ENCODE results near the gene NDST3.
"Not testable (repeated sequence)": the region's sequence is repeated elsewhere in the genome, so short reads cannot be mapped to it uniquely, and the experiment has no call there.

Gene NDST3

DNA sequence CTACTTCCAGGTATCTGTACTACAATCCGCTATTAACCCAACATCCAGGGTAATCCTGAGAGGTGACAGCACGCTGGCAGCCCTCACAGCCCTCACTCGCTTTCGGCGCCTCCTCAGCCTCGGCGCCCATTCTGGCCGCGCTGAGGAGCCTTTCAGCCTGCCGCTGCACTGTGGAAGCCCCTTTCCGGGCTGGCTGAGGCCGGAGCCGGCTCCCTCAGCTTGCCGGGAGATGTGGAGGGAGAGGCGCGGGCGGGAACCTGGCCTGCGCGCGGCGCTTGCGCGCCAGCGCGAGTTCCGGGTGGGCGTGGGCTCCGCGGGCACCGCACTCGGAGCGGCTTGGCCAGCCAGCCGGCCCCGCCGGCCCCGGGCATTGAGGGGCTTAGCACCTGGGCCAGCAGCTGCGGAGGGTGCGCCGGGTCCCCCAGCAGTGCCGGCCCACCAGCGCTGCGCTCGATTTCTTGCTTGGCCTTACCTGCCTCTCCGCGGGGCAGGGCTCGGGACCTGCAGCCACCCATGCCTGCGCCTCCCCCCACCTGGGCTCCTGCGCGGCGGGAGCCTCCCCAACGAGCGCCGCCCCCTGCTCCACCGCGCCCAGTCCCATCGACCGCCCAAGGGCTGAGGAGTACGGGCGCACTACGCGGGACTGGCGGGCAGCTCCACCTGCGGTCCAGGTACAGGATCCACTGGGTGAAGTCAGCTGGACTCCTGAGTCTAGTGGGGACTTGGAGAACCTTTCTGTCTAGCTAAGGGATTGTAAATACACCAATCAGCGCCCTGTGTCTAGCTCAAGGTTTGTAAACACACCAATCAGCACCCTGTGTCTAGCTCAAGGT is 231.2 kb downstream of the NDST3 start:
- H3K27ac ChIP-seq (ENCODE audit: low read depth, low read length): no peak overlapping the region
- TF ChIP-seq, protein P1, sequence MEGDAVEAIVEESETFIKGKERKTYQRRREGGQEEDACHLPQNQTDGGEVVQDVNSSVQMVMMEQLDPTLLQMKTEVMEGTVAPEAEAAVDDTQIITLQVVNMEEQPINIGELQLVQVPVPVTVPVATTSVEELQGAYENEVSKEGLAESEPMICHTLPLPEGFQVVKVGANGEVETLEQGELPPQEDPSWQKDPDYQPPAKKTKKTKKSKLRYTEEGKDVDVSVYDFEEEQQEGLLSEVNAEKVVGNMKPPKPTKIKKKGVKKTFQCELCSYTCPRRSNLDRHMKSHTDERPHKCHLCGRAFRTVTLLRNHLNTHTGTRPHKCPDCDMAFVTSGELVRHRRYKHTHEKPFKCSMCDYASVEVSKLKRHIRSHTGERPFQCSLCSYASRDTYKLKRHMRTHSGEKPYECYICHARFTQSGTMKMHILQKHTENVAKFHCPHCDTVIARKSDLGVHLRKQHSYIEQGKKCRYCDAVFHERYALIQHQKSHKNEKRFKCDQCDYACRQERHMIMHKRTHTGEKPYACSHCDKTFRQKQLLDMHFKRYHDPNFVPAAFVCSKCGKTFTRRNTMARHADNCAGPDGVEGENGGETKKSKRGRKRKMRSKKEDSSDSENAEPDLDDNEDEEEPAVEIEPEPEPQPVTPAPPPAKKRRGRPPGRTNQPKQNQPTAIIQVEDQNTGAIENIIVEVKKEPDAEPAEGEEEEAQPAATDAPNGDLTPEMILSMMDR (IDR thresholded peaks at IDR 0.05; ENCODE audit: insufficient read depth, low read length, poor library complexity, severe bottlenecking): no peak
- TF ChIP-seq EZH2phosphoT487 (conservative IDR thresholded peaks at IDR 0.05; ENCODE audit: low read length): no peak
- H3K4me3 ChIP-seq (ENCODE audit: insufficient read depth, low read length, poor library complexity, severe bottlenecking): no peak overlapping the region
- H3K27me3 ChIP-seq (ENCODE audit: low read length): no peaks in the 10 kb centered on the region
- H3K79me2 ChIP-seq (ENCODE audit: insufficient read depth, low read length): no peaks in the 10 kb centered on the region
- H3K9me2 ChIP-seq (replicated peaks; ENCODE audit: insufficient read depth, low read length): no peaks in the 10 kb centered on the region
- no peak overlapping the region for H2AFZ ChIP-seq (ENCODE audit: low read depth, low read length, severe bottlenecking)
- no peak overlapping the region for H3K4me2 ChIP-seq (ENCODE audit: low read depth, low read length, poor library complexity, severe bottlenecking)
- no peaks in the 10 kb centered on the region for H3F3A ChIP-seq (ENCODE audit: insufficient read depth)
- H3K36me3 ChIP-seq (ENCODE audit: low read length): no peaks in the 10 kb centered on the region
- H3K9ac ChIP-seq (ENCODE audit: low read length): no peak overlapping the region
- no peaks in the 10 kb centered on the region for H4K20me1 ChIP-seq (ENCODE audit: low read depth, low read length)
- H3K9me3 ChIP-seq (ENCODE audit: insufficient read depth, low read length): no peaks in the 10 kb centered on the region

DNA sequence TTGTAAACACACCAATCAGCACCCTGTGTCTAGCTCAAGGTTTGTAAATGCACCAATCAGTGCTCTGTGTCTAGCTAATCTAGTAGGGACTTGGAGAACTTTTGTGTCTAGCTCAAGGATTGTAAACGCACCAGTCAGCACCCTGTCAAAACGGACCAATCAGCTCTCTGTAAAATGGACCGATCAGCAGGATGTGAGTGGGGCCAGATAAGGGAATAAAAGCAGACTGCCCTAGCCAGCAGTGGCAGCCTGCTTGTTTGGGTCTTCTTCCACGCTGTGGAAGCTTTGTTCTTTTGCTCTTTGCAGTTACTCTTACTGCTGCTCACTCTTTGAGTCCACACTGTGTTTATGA is 231.8 kb downstream of the NDST3 start:
- not testable (repeated sequence) for H3K27me3 ChIP-seq (ENCODE audit: low read length); H3K9ac ChIP-seq (ENCODE audit: low read length); H3K36me3 ChIP-seq (ENCODE audit: low read length); H2AFZ ChIP-seq (ENCODE audit: low read depth, low read length, severe bottlenecking); H3K79me2 ChIP-seq (ENCODE audit: insufficient read depth, low read length); H3K27ac ChIP-seq (ENCODE audit: low read depth, low read length); H3F3A ChIP-seq (ENCODE audit: insufficient read depth); H3K9me2 ChIP-seq (replicated peaks; ENCODE audit: insufficient read depth, low read length); H3K4me3 ChIP-seq (ENCODE audit: insufficient read depth, low read length, poor library complexity, severe bottlenecking); H3K9me3 ChIP-seq (ENCODE audit: insufficient read depth, low read length); H3K4me2 ChIP-seq (ENCODE audit: low read depth, low read length, poor library complexity, severe bottlenecking); H4K20me1 ChIP-seq (ENCODE audit: low read depth, low read length)

DNA sequence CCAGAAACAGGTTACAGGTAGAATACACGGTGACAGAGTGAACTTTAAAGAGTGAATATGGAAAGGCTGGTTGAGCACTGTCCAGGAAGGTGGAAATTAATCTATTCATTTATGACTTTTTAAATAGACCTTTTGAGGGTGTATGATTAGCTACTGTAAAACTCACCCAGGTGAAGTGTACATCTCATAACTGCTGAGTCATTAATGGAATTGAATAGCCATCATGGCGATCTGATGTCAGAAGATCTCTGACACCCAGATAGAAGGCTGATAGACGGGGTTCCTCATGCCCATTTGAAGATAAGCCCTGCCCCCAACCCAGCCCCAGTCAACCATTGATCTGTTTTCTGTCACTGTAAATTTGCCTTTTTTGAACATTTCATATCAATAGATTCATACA is 234.5 kb downstream of the NDST3 start:
- TF ChIP-seq EZH2phosphoT487 (conservative IDR thresholded peaks at IDR 0.05; ENCODE audit: low read length): no peak
- TF ChIP-seq, protein P1 (IDR thresholded peaks at IDR 0.05; ENCODE audit: insufficient read depth, low read length, poor library complexity, severe bottlenecking): no peak
- H3K79me2 ChIP-seq (ENCODE audit: insufficient read depth, low read length): no peaks in the 10 kb centered on the region
- no peaks in the 10 kb centered on the region for H3K36me3 ChIP-seq (ENCODE audit: low read length)
- H3K9me2 ChIP-seq (replicated peaks; ENCODE audit: insufficient read depth, low read length): no peaks in the 10 kb centered on the region
- H3K9ac ChIP-seq (ENCODE audit: low read length): no peak overlapping the region
- H3K27ac ChIP-seq (ENCODE audit: low read depth, low read length): no peak overlapping the region
- no peaks in the 10 kb centered on the region for H3K27me3 ChIP-seq (ENCODE audit: low read length)
- no peak overlapping the region for H3K4me3 ChIP-seq (ENCODE audit: insufficient read depth, low read length, poor library complexity, severe bottlenecking)
- H2AFZ ChIP-seq (ENCODE audit: low read depth, low read length, severe bottlenecking): no peak overlapping the region
- H3F3A ChIP-seq (ENCODE audit: insufficient read depth): no peaks in the 10 kb centered on the region
- H3K4me2 ChIP-seq (ENCODE audit: low read depth, low read length, poor library complexity, severe bottlenecking): no peak overlapping the region
- H3K9me3 ChIP-seq (ENCODE audit: insufficient read depth, low read length): no peaks in the 10 kb centered on the region
- H4K20me1 ChIP-seq (ENCODE audit: low read depth, low read length): no peaks in the 10 kb centered on the region

DNA sequence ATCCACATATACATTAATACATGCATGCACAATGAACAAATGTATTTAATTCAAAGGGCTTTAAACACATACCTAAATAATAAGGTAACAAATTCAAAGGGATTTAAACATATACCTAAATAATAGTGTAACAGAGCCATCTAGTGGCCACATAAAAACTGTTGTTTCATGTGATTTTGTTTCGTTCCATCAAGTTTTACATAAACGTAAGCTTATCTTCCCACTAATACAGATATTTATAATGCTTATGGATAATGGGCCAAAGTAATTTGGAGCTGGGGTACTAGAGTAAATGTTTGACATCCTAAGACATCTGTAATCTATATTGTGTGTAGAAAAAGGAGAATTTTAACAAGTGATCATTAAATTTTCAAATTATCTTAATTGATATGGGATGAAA is 236.2 kb downstream of the NDST3 start:
- Histone ChIP-seq H3K9me3 (ENCODE audit: insufficient read depth, low read length) (no peaks in the 10 kb centered on the region), H3K36me3 (ENCODE audit: low read length) (no peaks in the 10 kb centered on the region), H3K9me2 (replicated peaks; ENCODE audit: insufficient read depth, low read length) (no peaks in the 10 kb centered on the region), H3K9ac (ENCODE audit: low read length) (no peak overlapping the region), H3K4me3 (ENCODE audit: insufficient read depth, low read length, poor library complexity, severe bottlenecking) (no peak overlapping the region), H4K20me1 (ENCODE audit: low read depth, low read length) (no peaks in the 10 kb centered on the region), H3K27ac (ENCODE audit: low read depth, low read length) (no peak overlapping the region), H3F3A (ENCODE audit: insufficient read depth) (no peaks in the 10 kb centered on the region), H3K27me3 (ENCODE audit: low read length) (no peaks in the 10 kb centered on the region), H3K4me2 (ENCODE audit: low read depth, low read length, poor library complexity, severe bottlenecking) (no peak overlapping the region), H2AFZ (ENCODE audit: low read depth, low read length, severe bottlenecking) (no peak overlapping the region), H3K79me2 (ENCODE audit: insufficient read depth, low read length) (no peaks in the 10 kb centered on the region)
- TF ChIP-seq, protein P1 (IDR thresholded peaks at IDR 0.05; ENCODE audit: insufficient read depth, low read length, poor library complexity, severe bottlenecking): no peak
- no peak for TF ChIP-seq EZH2phosphoT487 (conservative IDR thresholded peaks at IDR 0.05; ENCODE audit: low read length)

Measured in SU-DHL-6 (cell line).